ENCODE measurements around the gene ZFPL1. TPM values are rescaled to one million over a fixed set of nuclear protein-coding genes. Genes with fewer than 3 reads are reported as not detected.

ZFPL1 gene
- total RNA-seq, 2 donors from 2014 or later = 26.7 to 38.4 TPM

DNA sequence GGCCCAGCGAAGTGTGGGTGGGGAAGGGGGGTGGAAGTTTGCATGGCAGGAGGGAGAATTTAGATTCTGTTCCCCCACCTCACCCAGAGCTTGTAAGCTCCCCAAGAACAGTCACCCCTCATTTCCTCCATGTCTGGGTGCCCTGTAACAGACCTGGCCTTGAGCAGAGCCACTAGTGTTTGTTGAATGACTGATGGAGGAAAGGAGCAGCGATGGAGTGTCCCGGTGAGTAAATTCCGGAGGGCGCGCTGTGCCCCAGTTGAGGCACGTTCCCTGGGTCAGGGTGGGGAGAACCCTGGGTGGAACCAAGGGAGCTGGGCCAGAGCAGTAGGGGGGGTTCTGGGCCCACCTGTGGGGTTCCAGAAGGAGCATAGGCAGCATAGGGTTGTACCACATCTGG, 26.5 kb upstream of the ZFPL1 start:
- TF ChIP-seq, protein P1, sequence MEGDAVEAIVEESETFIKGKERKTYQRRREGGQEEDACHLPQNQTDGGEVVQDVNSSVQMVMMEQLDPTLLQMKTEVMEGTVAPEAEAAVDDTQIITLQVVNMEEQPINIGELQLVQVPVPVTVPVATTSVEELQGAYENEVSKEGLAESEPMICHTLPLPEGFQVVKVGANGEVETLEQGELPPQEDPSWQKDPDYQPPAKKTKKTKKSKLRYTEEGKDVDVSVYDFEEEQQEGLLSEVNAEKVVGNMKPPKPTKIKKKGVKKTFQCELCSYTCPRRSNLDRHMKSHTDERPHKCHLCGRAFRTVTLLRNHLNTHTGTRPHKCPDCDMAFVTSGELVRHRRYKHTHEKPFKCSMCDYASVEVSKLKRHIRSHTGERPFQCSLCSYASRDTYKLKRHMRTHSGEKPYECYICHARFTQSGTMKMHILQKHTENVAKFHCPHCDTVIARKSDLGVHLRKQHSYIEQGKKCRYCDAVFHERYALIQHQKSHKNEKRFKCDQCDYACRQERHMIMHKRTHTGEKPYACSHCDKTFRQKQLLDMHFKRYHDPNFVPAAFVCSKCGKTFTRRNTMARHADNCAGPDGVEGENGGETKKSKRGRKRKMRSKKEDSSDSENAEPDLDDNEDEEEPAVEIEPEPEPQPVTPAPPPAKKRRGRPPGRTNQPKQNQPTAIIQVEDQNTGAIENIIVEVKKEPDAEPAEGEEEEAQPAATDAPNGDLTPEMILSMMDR (IDR thresholded peaks at IDR 0.05) = no peak
- Histone ChIP-seq H3K27ac (no peak overlapping the region), H3K9me3 (no peaks in the 10 kb centered on the region), H3K36me3 (no peaks in the 10 kb centered on the region), H3K4me3 (no peak overlapping the region), H3K4me1 (no peaks in the 10 kb centered on the region), H3K27me3 (no peaks in the 10 kb centered on the region)
- DNase-seq (ENCODE audit: low spot score) = no peak

DNA sequence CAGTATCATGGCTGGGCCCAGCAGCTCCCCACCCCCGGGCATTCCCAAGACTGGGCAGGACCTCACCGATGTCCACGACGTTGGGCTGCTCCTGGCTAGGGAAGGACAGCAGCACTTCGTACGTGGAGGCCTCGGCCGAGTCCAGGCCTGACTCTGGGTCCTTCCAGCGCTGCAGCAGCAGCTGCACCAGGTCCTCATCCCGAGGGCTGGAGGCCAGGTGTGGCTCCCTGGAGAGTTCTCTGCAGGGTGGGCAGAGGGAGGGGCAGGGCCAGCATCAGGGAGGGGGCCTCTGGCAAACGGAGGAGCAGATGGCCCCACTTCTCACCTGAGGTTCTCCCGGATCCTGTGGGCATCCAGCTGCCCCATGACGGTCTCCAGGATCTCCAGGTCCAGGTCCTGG, 26.0 kb upstream of the ZFPL1 start:
- no peaks in the 10 kb centered on the region for H3K27me3 ChIP-seq
- no peak overlapping the region for H3K27ac ChIP-seq
- no peak overlapping the region for H3K4me3 ChIP-seq
- no peaks in the 10 kb centered on the region for H3K4me1 ChIP-seq
- TF ChIP-seq, protein P1 (IDR thresholded peaks at IDR 0.05) = no peak
- no peak for DNase-seq (ENCODE audit: low spot score)
- H3K9me3 ChIP-seq = no peaks in the 10 kb centered on the region
- H3K36me3 ChIP-seq = no peaks in the 10 kb centered on the region

DNA sequence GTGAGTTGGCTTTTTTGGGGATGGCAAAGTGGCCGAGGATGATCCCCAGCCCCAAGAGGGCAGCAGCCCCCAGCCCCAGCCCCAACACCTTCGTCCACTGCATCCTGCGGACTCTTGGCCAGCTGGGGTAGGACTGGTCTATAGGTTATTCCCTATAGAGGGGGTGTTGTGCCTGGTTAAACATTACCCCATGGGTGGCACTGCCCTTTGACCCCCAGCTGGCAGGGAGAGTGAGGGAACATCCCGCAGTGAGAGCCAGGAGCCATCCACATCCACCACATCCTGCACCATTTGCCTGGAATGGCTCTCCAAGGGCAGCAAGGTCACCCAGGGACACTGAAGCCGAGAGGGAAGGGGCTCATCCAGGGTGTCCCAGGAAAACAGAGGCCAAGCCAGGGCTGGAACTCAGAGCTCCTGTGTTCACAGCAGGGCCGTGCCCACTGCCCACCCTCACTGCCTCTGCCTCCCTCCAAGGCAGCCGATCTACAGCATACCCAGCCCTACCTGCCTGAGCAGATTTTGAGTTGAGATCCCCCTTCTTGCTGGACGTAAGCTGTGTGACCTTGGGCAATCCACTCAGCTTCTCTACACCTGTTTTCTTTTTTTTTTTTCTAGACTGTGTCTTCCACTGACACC, 25.5 kb upstream of the ZFPL1 start, which contains the start of gene NAALADL1:
NAALADL1 (minus strand) TSS at position 135 of the 636 bp plus-strand sequence; CDS start at position 103, 32 bp downstream.
- no peak within 1 kb of the TSS for H3K27ac ChIP-seq
- TF ChIP-seq, protein P1 (IDR thresholded peaks at IDR 0.05) = no peak
- no peak for DNase-seq (ENCODE audit: low spot score)
- no peak within 1 kb of the TSS for H3K4me3 ChIP-seq
- H3K36me3 ChIP-seq = no peaks in the 10 kb centered on the region
- no peaks in the 10 kb centered on the region for H3K4me1 ChIP-seq
- H3K9me3 ChIP-seq = no peaks in the 10 kb centered on the region
- no peaks in the 10 kb centered on the region for H3K27me3 ChIP-seq

DNA sequence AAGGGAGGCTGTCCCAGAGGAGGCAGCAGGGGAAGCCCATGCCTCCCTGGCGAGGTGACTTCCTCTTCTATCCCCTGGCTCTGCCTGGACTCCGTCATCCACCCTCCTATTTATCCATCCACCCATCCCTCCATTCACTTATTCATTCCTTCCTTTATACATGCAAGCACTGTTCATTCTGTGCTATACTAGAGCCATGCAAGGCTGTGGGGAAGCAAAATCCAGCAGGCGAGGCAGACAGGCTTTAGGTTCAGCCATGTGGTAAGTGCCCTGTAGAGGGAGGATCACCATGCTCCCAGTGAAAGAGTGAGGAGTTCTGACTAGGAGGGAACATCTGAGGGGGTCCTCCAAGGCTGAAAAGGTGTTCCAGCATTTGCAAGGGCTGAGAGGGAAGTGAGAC, 24.5 kb upstream of the ZFPL1 start:
- no peak overlapping the region for H3K4me3 ChIP-seq
- TF ChIP-seq, protein P1 (IDR thresholded peaks at IDR 0.05) = no peak
- no peaks in the 10 kb centered on the region for H3K4me1 ChIP-seq
- H3K27me3 ChIP-seq = no peaks in the 10 kb centered on the region
- H3K27ac ChIP-seq = no peak overlapping the region
- no peak for DNase-seq (ENCODE audit: low spot score)
- H3K9me3 ChIP-seq = no peaks in the 10 kb centered on the region
- H3K36me3 ChIP-seq = no peaks in the 10 kb centered on the region

DNA sequence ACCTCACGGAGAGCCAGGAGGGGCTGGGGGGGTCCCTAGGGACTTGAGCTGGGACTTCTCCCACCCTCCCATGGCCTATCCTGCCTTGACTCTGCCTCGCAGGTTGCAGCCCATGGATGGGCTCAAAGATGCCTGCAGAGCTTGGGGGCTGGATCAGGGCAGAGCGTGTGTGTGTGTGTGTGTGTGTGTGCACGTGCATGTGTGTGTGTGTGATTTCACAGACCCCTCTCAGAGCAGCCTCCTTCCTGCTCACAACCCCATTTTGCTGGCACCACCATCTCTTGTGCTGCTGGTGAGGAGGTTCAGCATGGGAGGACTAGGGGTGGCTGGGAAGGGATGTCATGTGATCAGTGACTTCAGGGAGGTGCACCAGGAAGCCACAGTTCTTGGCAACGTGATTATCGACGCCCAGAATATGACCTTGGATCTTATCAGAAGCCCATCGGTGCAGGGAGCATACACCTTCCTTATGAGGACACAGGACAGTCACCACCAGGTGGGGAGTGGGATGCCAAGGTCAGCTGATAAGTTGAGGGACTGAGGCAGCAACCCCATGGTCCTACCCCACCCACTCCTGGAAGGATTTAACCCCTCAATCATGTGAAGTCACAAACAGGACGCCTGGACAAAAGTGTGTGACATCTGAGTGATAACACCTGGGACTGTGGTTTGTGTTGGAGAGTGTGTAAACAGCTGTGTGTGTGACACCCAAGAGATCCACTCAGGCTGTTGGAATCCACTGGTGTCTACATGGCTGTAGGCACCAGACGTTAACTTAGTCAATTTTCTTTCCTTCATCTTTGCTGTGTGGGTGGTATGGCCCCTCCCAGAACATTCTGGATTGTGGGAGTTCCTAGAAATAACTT, 23.8 kb upstream of the ZFPL1 start:
- H3K4me3 ChIP-seq = no peak overlapping the region
- TF ChIP-seq, protein P1 (IDR thresholded peaks at IDR 0.05) = no peak
- no peak overlapping the region for H3K27ac ChIP-seq
- DNase-seq (ENCODE audit: low spot score) = no peak
- no peaks in the 10 kb centered on the region for H3K4me1 ChIP-seq
- no peaks in the 10 kb centered on the region for H3K9me3 ChIP-seq
- no peaks in the 10 kb centered on the region for H3K36me3 ChIP-seq
- no peaks in the 10 kb centered on the region for H3K27me3 ChIP-seq
